Embryonic facial prominence (tissue), 1 donor: Measurements from ENCODE around the gene PLXDC1.

ENCODE experiments used
- DNase-seq: peaks from one replicate; pipeline ENCODE4 v3.0.0-alpha.2; 2016; ENCODE audit errors: extremely low spot score

The PLXDC1 gene

GRCh38 chr17:39014044-39014794 lies 137.2 kb downstream of the PLXDC1 start:
- no peak for DNase-seq
